HEK293 (cell line): ENCODE results near the gene RCOR3.

ENCODE experiments used
- CTCF ChIA-PET: fragments of 350-600 bp; formaldehyde crosslinking; extraction: SDS; loops from one replicate; lab custom pipeline; 2021; ENCODE audit warnings: antibody characterized with exemption; lab: Yijun Ruan, JAX
- POLR2A ChIA-PET: fragments of 300-600 bp; formaldehyde crosslinking; extraction: SDS; loops from one replicate; lab custom pipeline; 2020; ENCODE audit warnings: antibody characterized with exemption, inconsistent platforms; lab: Yijun Ruan, JAX
- H3K27ac ChIP-seq: fragments of 200-500 bp; sonication (Bioruptor generic); 2 replicates; pipeline ENCODE4 v1.5.1; 2014; ENCODE audit warnings: low read depth, low read length, control low read depth, inconsistent platforms; ENCODE audit errors: extremely low read depth
- H3K36me3 ChIP-seq, 2 experiments: fragments of 200-500 bp in 1 of 2; sonication (Bioruptor generic) in 1 of 2; 1 replicate in 1 of 2; 2 replicates in 1 of 2; pipeline ENCODE4 v1.5.1; 2014 to 2017; ENCODE audit warnings: inconsistent platforms in 2 of 2, low read length in 2 of 2; ENCODE audit not compliant: control insufficient read depth in 2 of 2, insufficient read depth in 1 of 2
- H3K4me1 ChIP-seq: fragments of 200-500 bp; sonication (Bioruptor generic); 2 replicates; pipeline ENCODE4 v1.5.1; 2014; ENCODE audit warnings: mild to moderate bottlenecking, low read length, inconsistent platforms; ENCODE audit not compliant: control insufficient read depth, insufficient read depth
- H3K4me3 ChIP-seq: 2 replicates; pipeline ENCODE4 v1.5.1; 2011; ENCODE audit warnings: low read depth, mild to moderate bottlenecking, control low read depth, low read length, moderate library complexity
- H3K9me3 ChIP-seq: fragments of 200-500 bp; sonication (Bioruptor generic); 2 replicates; pipeline ENCODE4 v1.5.1; 2014; ENCODE audit warnings: low read depth, low read length, inconsistent platforms; ENCODE audit not compliant: control insufficient read depth, insufficient read depth
- BCL11A ChIP-seq: fragments of 450-650 bp; formaldehyde crosslinking; IDR thresholded peaks from 2 replicates; pipeline ENCODE4 v1.5.1; 2016; ENCODE audit warnings: low read depth, missing biosample characterization, missing genetic modification characterization
- GLIS2 ChIP-seq: fragments of 450-650 bp; formaldehyde crosslinking; IDR thresholded peaks from 2 replicates; pipeline ENCODE4 v1.5.1; 2016; ENCODE audit warnings: missing biosample characterization, missing genetic modification characterization
- IKZF3 ChIP-seq: fragments of 450-650 bp; IDR thresholded peaks from 2 replicates; pipeline ENCODE4 v1.5.0; 2018; ENCODE audit warnings: missing biosample characterization, mild to moderate bottlenecking, missing genetic modification characterization, moderate library complexity
- KLF8 ChIP-seq: fragments of 450-650 bp; formaldehyde crosslinking; IDR thresholded peaks from 2 replicates; pipeline ENCODE4 v1.5.1; 2016; ENCODE audit warnings: missing biosample characterization, missing genetic modification characterization
- MZF1 ChIP-seq: fragments of 450-650 bp; formaldehyde crosslinking; IDR thresholded peaks from 2 replicates; pipeline ENCODE4 v1.5.1; 2017; ENCODE audit warnings: missing biosample characterization, missing genetic modification characterization, borderline replicate concordance
- SCRT2 ChIP-seq: fragments of 450-650 bp; formaldehyde crosslinking; IDR thresholded peaks from 2 replicates; pipeline ENCODE4 v1.5.1; 2016; ENCODE audit warnings: missing biosample characterization, missing genetic modification characterization
- SP2 ChIP-seq: fragments of 450-650 bp; formaldehyde crosslinking; IDR thresholded peaks from 2 replicates; pipeline ENCODE4 v1.5.1; 2016; ENCODE audit warnings: missing biosample characterization, missing genetic modification characterization
- ZFP37 ChIP-seq: fragments of 450-650 bp; formaldehyde crosslinking; IDR thresholded peaks from 2 replicates; pipeline ENCODE4 v1.5.1; 2016; ENCODE audit warnings: missing biosample characterization, missing genetic modification characterization
- ZFP69B ChIP-seq: fragments of 450-650 bp; formaldehyde crosslinking; IDR thresholded peaks from 2 replicates; pipeline ENCODE4 v1.5.1; 2016; ENCODE audit warnings: missing biosample characterization, missing genetic modification characterization
- ZNF169 ChIP-seq: fragments of 450-650 bp; formaldehyde crosslinking; IDR thresholded peaks from 2 replicates; pipeline ENCODE4 v1.5.1; 2016; ENCODE audit warnings: missing biosample characterization, missing genetic modification characterization
- ZNF184 ChIP-seq: fragments of 450-650 bp; IDR thresholded peaks from 2 replicates; pipeline ENCODE4 v1.5.1; 2018; ENCODE audit warnings: missing biosample characterization, mild to moderate bottlenecking, missing genetic modification characterization
- ZNF221 ChIP-seq: fragments of 450-650 bp; formaldehyde crosslinking; IDR thresholded peaks from 2 replicates; pipeline ENCODE4 v1.5.1; 2017; ENCODE audit warnings: missing biosample characterization, missing genetic modification characterization, borderline replicate concordance
- ZNF223 ChIP-seq: fragments of 450-650 bp; formaldehyde crosslinking; IDR thresholded peaks from 2 replicates; pipeline ENCODE4 v1.5.1; 2016; ENCODE audit warnings: missing biosample characterization, missing genetic modification characterization
- ZNF335 ChIP-seq: fragments of 450-650 bp; formaldehyde crosslinking; conservative IDR thresholded peaks from 2 replicates; pipeline ENCODE4 v1.5.1; 2016; ENCODE audit warnings: missing biosample characterization, missing genetic modification characterization
- ZNF354C ChIP-seq: fragments of 450-650 bp; formaldehyde crosslinking; IDR thresholded peaks from 2 replicates; pipeline ENCODE4 v1.5.1; 2016; ENCODE audit warnings: missing biosample characterization, missing genetic modification characterization, low read depth, borderline replicate concordance
- ZNF366 ChIP-seq: fragments of 450-650 bp; formaldehyde crosslinking; conservative IDR thresholded peaks from 2 replicates; pipeline ENCODE4 v1.5.1; 2016; ENCODE audit warnings: missing biosample characterization, missing genetic modification characterization
- ZNF423 ChIP-seq: fragments of 450-650 bp; formaldehyde crosslinking; IDR thresholded peaks from 2 replicates; pipeline ENCODE4 v1.5.1; 2016; ENCODE audit warnings: missing biosample characterization, missing genetic modification characterization
- ZNF501 ChIP-seq: fragments of 450-650 bp; formaldehyde crosslinking; IDR thresholded peaks from 2 replicates; pipeline ENCODE4 v1.5.1; 2016; ENCODE audit warnings: missing biosample characterization, missing genetic modification characterization
- ZNF560 ChIP-seq: fragments of 450-650 bp; formaldehyde crosslinking; IDR thresholded peaks from 2 replicates; pipeline ENCODE4 v1.5.1; 2017; ENCODE audit warnings: missing biosample characterization, missing genetic modification characterization, borderline replicate concordance
- ZNF701 ChIP-seq: fragments of 450-650 bp; formaldehyde crosslinking; IDR thresholded peaks from 2 replicates; pipeline ENCODE4 v1.5.1; 2016; ENCODE audit warnings: missing biosample characterization, missing genetic modification characterization
- ZNF830 ChIP-seq: fragments of 450-650 bp; IDR thresholded peaks from 2 replicates; pipeline ENCODE4 v1.5.0; 2018; ENCODE audit warnings: missing biosample characterization, missing genetic modification characterization, low read depth, mild to moderate bottlenecking, moderate library complexity
- ZSCAN30 ChIP-seq: fragments of 450-650 bp; IDR thresholded peaks from 2 replicates; pipeline ENCODE4 v1.5.1; 2018; ENCODE audit warnings: missing biosample characterization, mild to moderate bottlenecking, missing genetic modification characterization, moderate library complexity
- TF ChIP-seq, protein P1 (sequence below): fragments of 450-650 bp; formaldehyde crosslinking; IDR thresholded peaks from 2 replicates; pipeline ENCODE4 v1.5.1; 2017; ENCODE audit warnings: missing biosample characterization, missing genetic modification characterization
- TF ChIP-seq, protein P2 (sequence below): fragments of 450-650 bp; IDR thresholded peaks from 2 replicates; pipeline ENCODE4 v1.5.1; 2018; ENCODE audit warnings: missing biosample characterization, missing genetic modification characterization
- TF ChIP-seq, protein P3 (sequence below): fragments of 450-650 bp; formaldehyde crosslinking; IDR thresholded peaks from 2 replicates; pipeline ENCODE4 v1.5.1; 2016; ENCODE audit warnings: missing biosample characterization, missing genetic modification characterization
- TF ChIP-seq, protein P4 (sequence below): fragments of 450-650 bp; formaldehyde crosslinking; IDR thresholded peaks from 2 replicates; pipeline ENCODE4 v1.5.1; 2017; ENCODE audit warnings: missing biosample characterization, missing genetic modification characterization

Gene RCOR3

DNA sequence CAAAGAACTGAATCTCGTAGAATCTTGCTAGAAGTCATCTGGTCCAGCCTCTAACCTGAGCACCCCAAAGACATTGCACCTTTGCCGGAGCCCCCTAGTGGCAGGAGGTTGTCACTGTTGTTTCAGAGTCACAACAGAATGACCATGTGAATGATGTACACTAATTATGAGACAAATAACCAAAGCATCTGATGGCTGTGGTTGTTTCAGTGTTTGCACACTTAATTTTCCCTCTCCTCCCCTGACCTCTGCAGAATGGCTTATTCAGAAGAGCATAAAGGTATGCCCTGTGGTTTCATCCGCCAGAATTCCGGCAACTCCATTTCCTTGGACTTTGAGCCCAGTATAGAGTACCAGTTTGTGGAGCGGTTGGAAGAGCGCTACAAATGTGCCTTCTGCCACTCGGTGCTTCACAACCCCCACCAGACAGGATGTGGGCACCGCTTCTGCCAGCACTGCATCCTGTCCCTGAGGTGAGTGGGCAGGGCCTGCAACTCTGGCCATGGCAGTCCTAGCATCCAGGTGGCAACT, 93.9 kb downstream of the RCOR3 start:
- no peak for TF ChIP-seq ZNF184 (tag by site-specific recombination)
- no peak for TF ChIP-seq BCL11A (tag by site-specific recombination)
- TF ChIP-seq, protein P1, sequence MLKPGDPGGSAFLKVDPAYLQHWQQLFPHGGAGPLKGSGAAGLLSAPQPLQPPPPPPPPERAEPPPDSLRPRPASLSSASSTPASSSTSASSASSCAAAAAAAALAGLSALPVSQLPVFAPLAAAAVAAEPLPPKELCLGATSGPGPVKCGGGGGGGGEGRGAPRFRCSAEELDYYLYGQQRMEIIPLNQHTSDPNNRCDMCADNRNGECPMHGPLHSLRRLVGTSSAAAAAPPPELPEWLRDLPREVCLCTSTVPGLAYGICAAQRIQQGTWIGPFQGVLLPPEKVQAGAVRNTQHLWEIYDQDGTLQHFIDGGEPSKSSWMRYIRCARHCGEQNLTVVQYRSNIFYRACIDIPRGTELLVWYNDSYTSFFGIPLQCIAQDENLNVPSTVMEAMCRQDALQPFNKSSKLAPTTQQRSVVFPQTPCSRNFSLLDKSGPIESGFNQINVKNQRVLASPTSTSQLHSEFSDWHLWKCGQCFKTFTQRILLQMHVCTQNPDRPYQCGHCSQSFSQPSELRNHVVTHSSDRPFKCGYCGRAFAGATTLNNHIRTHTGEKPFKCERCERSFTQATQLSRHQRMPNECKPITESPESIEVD (tag by site-specific recombination): no peak
- no peak for TF ChIP-seq GLIS2 (tag by site-specific recombination)
- TF ChIP-seq ZSCAN30 (tag by site-specific recombination): no peak
- TF ChIP-seq IKZF3: no peak
- no peak for TF ChIP-seq ZNF335 (tag by site-specific recombination)
- no peak for TF ChIP-seq ZNF366 (tag by site-specific recombination)
- TF ChIP-seq ZFP69B (tag by site-specific recombination): no peak
- TF ChIP-seq MZF1 (tag by site-specific recombination): no peak
- no peak for TF ChIP-seq ZFP37 (tag by site-specific recombination)
- no peak for TF ChIP-seq ZNF354C
- no peak for TF ChIP-seq SCRT2 (tag by site-specific recombination)
- peaks cover 0 to 25% of the 10 kb centered on the region in 2 experiments; a peak in 2 of 3 replicates for H3K36me3 ChIP-seq
- CTCF ChIA-PET: interaction anchor here (1.2 kb wide), 1 partner anchor 27 kb away, joined by 3 read pairs; no protein-coding TSS in a partner anchor
- H3K9me3 ChIP-seq: no peaks in the 10 kb centered on the region
- POLR2A ChIA-PET: no interaction called here
- no peak overlapping the region for H3K27ac ChIP-seq
- H3K4me1 ChIP-seq: no peaks in the 10 kb centered on the region
- H3K4me3 ChIP-seq: no peak overlapping the region

DNA sequence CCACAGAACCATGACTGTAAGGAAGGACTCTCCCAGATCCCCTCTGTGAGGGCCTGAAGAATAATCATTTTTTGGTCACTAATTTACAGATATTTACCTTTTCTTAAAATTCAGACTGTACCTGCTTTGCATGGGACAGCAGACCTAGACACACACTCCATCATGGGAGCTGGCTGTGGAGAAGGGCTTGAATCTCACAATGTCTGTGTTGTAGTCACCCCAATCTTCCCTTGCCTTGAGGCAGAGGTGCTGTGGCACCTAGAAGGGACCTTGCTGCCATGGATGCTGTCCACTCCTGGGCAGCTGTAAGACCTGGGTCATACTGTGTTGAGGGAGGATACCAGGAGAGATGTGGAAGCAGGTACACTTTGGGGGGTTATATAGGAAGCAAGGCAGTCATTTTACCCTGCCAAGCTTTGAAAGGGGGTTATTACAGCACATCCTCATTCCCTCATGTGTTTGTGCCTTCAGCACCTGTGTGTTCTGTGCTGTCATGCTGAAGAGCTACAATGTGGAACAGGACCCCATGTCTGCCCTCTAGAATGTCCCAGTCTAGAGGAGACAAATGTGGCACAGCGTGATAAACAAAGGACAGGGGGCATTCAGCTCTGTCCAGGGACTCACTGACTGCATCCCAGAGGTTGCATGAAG, 94.5 kb downstream of the RCOR3 start:
- Histone ChIP-seq H3K4me3 (no peak overlapping the region), H3K9me3 (no peaks in the 10 kb centered on the region), H3K36me3 (peaks cover 0 to 25% of the 10 kb centered on the region in 2 experiments; a peak in 2 of 3 replicates), H3K27ac (no peak overlapping the region), H3K4me1 (no peaks in the 10 kb centered on the region)
- TF ChIP-seq ZNF221 (no peak), ZNF701 (tag by site-specific recombination) (no peak), ZNF169 (tag by site-specific recombination) (no peak), ZNF830 (no peak), ZNF223 (tag by site-specific recombination) (no peak), ZNF366 (tag by site-specific recombination) (no peak), ZNF423 (tag by site-specific recombination) (no peak), SP2 (no peak)
- ChIA-PET POLR2A (no interaction called here), CTCF (interaction anchor here (1.0 to 1.4 kb wide), 4 partner anchors 12 to 30 kb away, joined by 3 to 4 read pairs (median 3); no protein-coding TSS in a partner anchor)

DNA sequence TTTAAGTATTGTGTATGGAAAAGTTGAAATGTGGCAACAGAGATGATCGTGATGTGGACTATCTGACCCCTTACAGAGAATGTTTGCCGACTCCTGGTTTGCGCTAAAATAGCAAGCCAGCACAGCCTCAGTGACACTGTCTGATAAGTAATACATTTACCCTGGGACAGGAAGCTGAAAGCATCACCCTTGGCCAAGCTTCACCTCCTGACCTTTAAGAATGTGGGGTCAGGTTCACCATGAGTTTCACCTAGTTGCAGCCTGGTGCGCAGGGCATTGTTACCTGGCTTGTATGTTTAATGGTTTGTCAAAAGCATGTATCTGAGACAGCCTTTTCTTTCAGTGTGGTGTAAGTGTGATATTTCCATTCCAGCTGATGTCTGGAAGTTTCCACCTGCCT, 96.7 kb downstream of the RCOR3 start:
- CTCF ChIA-PET: interaction anchor here (0.8 to 1.1 kb wide), 2 partner anchors 9 to 122 kb away, joined by 3 read pairs; no protein-coding TSS in a partner anchor
- peaks cover 0 to 36% of the 10 kb centered on the region in 2 experiments; a peak in 2 of 3 replicates for H3K36me3 ChIP-seq

More for the DNA sequence above, 96.7 kb downstream of the RCOR3 start:
- POLR2A ChIA-PET: no interaction called here
- TF ChIP-seq, protein P2, sequence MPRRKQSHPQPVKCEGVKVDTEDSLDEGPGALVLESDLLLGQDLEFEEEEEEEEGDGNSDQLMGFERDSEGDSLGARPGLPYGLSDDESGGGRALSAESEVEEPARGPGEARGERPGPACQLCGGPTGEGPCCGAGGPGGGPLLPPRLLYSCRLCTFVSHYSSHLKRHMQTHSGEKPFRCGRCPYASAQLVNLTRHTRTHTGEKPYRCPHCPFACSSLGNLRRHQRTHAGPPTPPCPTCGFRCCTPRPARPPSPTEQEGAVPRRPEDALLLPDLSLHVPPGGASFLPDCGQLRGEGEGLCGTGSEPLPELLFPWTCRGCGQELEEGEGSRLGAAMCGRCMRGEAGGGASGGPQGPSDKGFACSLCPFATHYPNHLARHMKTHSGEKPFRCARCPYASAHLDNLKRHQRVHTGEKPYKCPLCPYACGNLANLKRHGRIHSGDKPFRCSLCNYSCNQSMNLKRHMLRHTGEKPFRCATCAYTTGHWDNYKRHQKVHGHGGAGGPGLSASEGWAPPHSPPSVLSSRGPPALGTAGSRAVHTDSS (tag by site-specific recombination): no peak
- TF ChIP-seq, protein P3, sequence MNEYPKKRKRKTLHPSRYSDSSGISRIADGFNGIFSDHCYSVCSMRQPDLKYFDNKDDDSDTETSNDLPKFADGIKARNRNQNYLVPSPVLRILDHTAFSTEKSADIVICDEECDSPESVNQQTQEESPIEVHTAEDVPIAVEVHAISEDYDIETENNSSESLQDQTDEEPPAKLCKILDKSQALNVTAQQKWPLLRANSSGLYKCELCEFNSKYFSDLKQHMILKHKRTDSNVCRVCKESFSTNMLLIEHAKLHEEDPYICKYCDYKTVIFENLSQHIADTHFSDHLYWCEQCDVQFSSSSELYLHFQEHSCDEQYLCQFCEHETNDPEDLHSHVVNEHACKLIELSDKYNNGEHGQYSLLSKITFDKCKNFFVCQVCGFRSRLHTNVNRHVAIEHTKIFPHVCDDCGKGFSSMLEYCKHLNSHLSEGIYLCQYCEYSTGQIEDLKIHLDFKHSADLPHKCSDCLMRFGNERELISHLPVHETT: no peak
- TF ChIP-seq KLF8 (tag by site-specific recombination) (no peak), ZNF560 (tag by site-specific recombination) (no peak), ZNF501 (tag by site-specific recombination) (no peak), ZNF223 (tag by site-specific recombination) (no peak)
- TF ChIP-seq, protein P4, sequence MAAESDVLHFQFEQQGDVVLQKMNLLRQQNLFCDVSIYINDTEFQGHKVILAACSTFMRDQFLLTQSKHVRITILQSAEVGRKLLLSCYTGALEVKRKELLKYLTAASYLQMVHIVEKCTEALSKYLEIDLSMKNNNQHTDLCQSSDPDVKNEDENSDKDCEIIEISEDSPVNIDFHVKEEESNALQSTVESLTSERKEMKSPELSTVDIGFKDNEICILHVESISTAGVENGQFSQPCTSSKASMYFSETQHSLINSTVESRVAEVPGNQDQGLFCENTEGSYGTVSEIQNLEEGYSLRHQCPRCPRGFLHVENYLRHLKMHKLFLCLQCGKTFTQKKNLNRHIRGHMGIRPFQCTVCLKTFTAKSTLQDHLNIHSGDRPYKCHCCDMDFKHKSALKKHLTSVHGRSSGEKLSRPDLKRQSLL: no peak
- H3K27ac ChIP-seq: no peak overlapping the region
- no peaks in the 10 kb centered on the region for H3K4me1 ChIP-seq
- no peak overlapping the region for H3K4me3 ChIP-seq
- H3K9me3 ChIP-seq: no peaks in the 10 kb centered on the region
